GM23338 (cell line): Measurements from ENCODE around the gene CRYAB. TPM values are rescaled to one million over a fixed set of nuclear protein-coding genes. Genes with fewer than 3 reads are reported as not detected.
A peak's percentile ranks its signal among the peaks of the same experiment; 100 is the strongest.

ENCODE experiments used
- ATAC-seq: fragments of 200-7000 bp; cut with Tn5 transposase; 3 replicates; pipeline ENCODE4 v1.9.1; 2020
- DNase-seq: peaks from one replicate; pipeline ENCODE4 v3.0.0-alpha.2; 2015; ENCODE audit warnings: low spot score
- H2AFZ ChIP-seq: fragments of 200-600 bp; sonication (generic); 2 replicates; pipeline ENCODE4 v1.8.0; 2016; ENCODE audit warnings: antibody characterized with exemption, mild to moderate bottlenecking, moderate library complexity
- H3F3A ChIP-seq: fragments of 200-600 bp; sonication (generic); replicated peaks from 2 replicates; pipeline ENCODE4 v1.8.0; 2017; ENCODE audit warnings: antibody characterized with exemption, mixed run types, low read depth
- H3K27ac ChIP-seq: fragments of 200-600 bp; sonication (generic); 2 replicates; pipeline ENCODE4 v1.6.1; 2016; ENCODE audit warnings: low read depth
- H3K27me3 ChIP-seq: fragments of 200-600 bp; sonication (generic); 2 replicates; pipeline ENCODE4 v1.8.0; 2016; ENCODE audit warnings: mild to moderate bottlenecking, mixed run types, moderate library complexity; ENCODE audit not compliant: insufficient read depth
- H3K36me3 ChIP-seq: fragments of 200-600 bp; sonication (generic); 2 replicates; pipeline ENCODE4 v1.8.0; 2016; ENCODE audit warnings: mild to moderate bottlenecking; ENCODE audit not compliant: insufficient read depth
- H3K4me1 ChIP-seq: fragments of 200-600 bp; sonication (generic); 2 replicates; pipeline ENCODE4 v1.8.0; 2016; ENCODE audit warnings: mild to moderate bottlenecking, moderate library complexity; ENCODE audit not compliant: insufficient read depth
- H3K4me2 ChIP-seq: fragments of 200-600 bp; sonication (generic); 2 replicates; pipeline ENCODE4 v1.7.1; 2017; ENCODE audit warnings: mixed run types
- H3K4me3 ChIP-seq: fragments of 200-600 bp; sonication (generic); 2 replicates; pipeline ENCODE4 v1.6.1; 2016; ENCODE audit warnings: mixed run types
- H3K79me2 ChIP-seq: fragments of 200-600 bp; sonication (generic); replicated peaks from 2 replicates; pipeline ENCODE4 v1.8.0; 2017; ENCODE audit warnings: mild to moderate bottlenecking; ENCODE audit not compliant: insufficient read depth
- H3K9me2 ChIP-seq: fragments of 200-600 bp; sonication (generic); 2 replicates; pipeline ENCODE4 v1.8.0; 2017; ENCODE audit not compliant: insufficient read depth
- H4K20me1 ChIP-seq: fragments of 200-600 bp; sonication (generic); replicated peaks from 2 replicates; pipeline ENCODE4 v1.8.0; 2017; ENCODE audit warnings: mild to moderate bottlenecking; ENCODE audit not compliant: insufficient read depth
- H3K27ac Mint-ChIP-seq: 2 replicates; pipeline ENCODE4 v1.8.0; 2020; ENCODE audit warnings: inconsistent platforms, mild to moderate bottlenecking, moderate library complexity, mixed read lengths
- H3K27me3 Mint-ChIP-seq: 3 replicates; pipeline ENCODE4 v1.8.0; 2022; ENCODE audit warnings: low read depth, mild to moderate bottlenecking, moderate library complexity, mixed read lengths, inconsistent platforms; ENCODE audit not compliant: insufficient read depth, poor library complexity
- H3K36me3 Mint-ChIP-seq: 3 replicates; pipeline ENCODE4 v1.8.0; 2021; ENCODE audit warnings: low read depth, mild to moderate bottlenecking, inconsistent platforms, moderate library complexity, mixed read lengths
- H3K4me1 Mint-ChIP-seq: 3 replicates; pipeline ENCODE4 v1.8.0; 2020; ENCODE audit warnings: mild to moderate bottlenecking, inconsistent platforms, mixed read lengths
- H3K4me3 Mint-ChIP-seq: 3 replicates; pipeline ENCODE4 v1.8.0; 2021; ENCODE audit warnings: moderate library complexity, mild to moderate bottlenecking, inconsistent platforms, mixed read lengths
- H3K9me3 Mint-ChIP-seq: 3 replicates; pipeline ENCODE4 v1.8.0; 2020; ENCODE audit warnings: moderate library complexity, mild to moderate bottlenecking, inconsistent platforms, mixed read lengths
- CREB1 ChIP-seq: fragments of 250-450 bp; sonication (Bioruptor Pico); IDR thresholded peaks from 2 replicates; pipeline ENCODE4 v1.5.0; 2020; ENCODE audit warnings: low read depth, mild to moderate bottlenecking, moderate library complexity
- CTCF ChIP-seq, 2 experiments: fragments of 200-600 bp in 1 of 2; sonication (generic) in 1 of 2; conservative IDR thresholded peaks; 2 replicates each; pipeline versions ENCODE4 v1.5.1 to v1.6.1; 2016 to 2017; ENCODE audit warnings: antibody characterized with exemption in 2 of 2, low read depth in 2 of 2, mild to moderate bottlenecking in 2 of 2, moderate library complexity in 1 of 2
- EZH2 ChIP-seq: fragments of 200-600 bp; sonication (generic); IDR thresholded peaks from one replicate; pipeline ENCODE4 v1.8.0; 2017; ENCODE audit warnings: antibody characterized with exemption, mild to moderate bottlenecking, low read depth; ENCODE audit not compliant: unreplicated experiment
- EZH2phosphoT487 ChIP-seq: fragments of 200-600 bp; sonication (generic); IDR thresholded peaks from one replicate; pipeline ENCODE4 v1.8.1; 2018; ENCODE audit warnings: antibody characterized with exemption; ENCODE audit not compliant: unreplicated experiment
- JUNB ChIP-seq: IDR thresholded peaks from one replicate; pipeline ENCODE4 v1.6.1; 2016; ENCODE audit warnings: antibody characterized with exemption; ENCODE audit not compliant: unreplicated experiment
- NANOG ChIP-seq: IDR thresholded peaks from 2 replicates; pipeline ENCODE4 v1.6.1; 2016; ENCODE audit warnings: antibody characterized with exemption, borderline replicate concordance
- POLR2AphosphoS5 ChIP-seq: IDR thresholded peaks from 2 replicates; pipeline ENCODE4 v1.6.1; 2016; ENCODE audit warnings: antibody characterized with exemption, low read depth
- STAT1 ChIP-seq: IDR thresholded peaks from one replicate; pipeline ENCODE4 v1.6.1; 2016; ENCODE audit warnings: antibody characterized with exemption; ENCODE audit not compliant: unreplicated experiment
- ZNF114 ChIP-seq: fragments of 250-450 bp; sonication (Bioruptor Pico); IDR thresholded peaks from 2 replicates; pipeline ENCODE4 v1.5.0; 2020; ENCODE audit warnings: mild to moderate bottlenecking, moderate library complexity
- ZNF331 ChIP-seq: fragments of 250-450 bp; sonication (Bioruptor Pico); IDR thresholded peaks from 2 replicates; pipeline ENCODE4 v1.5.0; 2020; ENCODE audit warnings: low read depth, mild to moderate bottlenecking, moderate library complexity
- polyA plus RNA-seq: library from polyadenylated mRNA; unstranded; fragments of >200 nt; fragmentation: Nextera tagmentation; extraction: Ambion mirVana; gene quantifications from 2 replicates; pipeline ENCODE4 v1.2.1, GENCODE V29; 2016
- total RNA-seq: library from RNA; depleted of rRNA; stranded (reverse); fragments of >200 nt; shearing (Covaris generic); gene quantifications from 2 replicates; pipeline ENCODE4 v1.2.3, GENCODE V29; 2014
- TF ChIP-seq, protein P1 (sequence below): fragments of 250-450 bp; sonication (Bioruptor Pico); IDR thresholded peaks from 2 replicates; pipeline ENCODE4 v1.5.0; 2020; ENCODE audit warnings: mild to moderate bottlenecking, moderate library complexity
- TF ChIP-seq, protein P2 (sequence below): IDR thresholded peaks from one replicate; pipeline ENCODE4 v1.6.1; 2018; ENCODE audit warnings: antibody characterized with exemption; ENCODE audit not compliant: unreplicated experiment
- TF ChIP-seq, protein P3 (sequence below): IDR thresholded peaks from 2 replicates; pipeline ENCODE4 v1.6.1; 2016; ENCODE audit warnings: antibody characterized with exemption

Gene CRYAB
- total and polyA plus RNA-seq, 2 experiments from 2014 or later = 6.1 to 9.6 TPM

- ATAC-seq (no peak), DNase-seq (no peak)
- H3K27ac Mint-ChIP-seq = no peak overlapping the region
- Histone ChIP-seq H3K27me3 (no peaks in the 10 kb centered on the region), H2AFZ (no peak overlapping the region), H3K9me2 (no peaks in the 10 kb centered on the region), H3K79me2 (peaks cover 11% of the 10 kb centered on the region; the same call in 1 of the 2 replicates), H4K20me1 (no peaks in the 10 kb centered on the region; the same call in 1 of the 2 replicates), H3K4me1 (no peaks in the 10 kb centered on the region), H3K4me3 (no peak overlapping the region), H3K27ac (peak overlapping the region; percentile 29; the same call in 1 of the 2 replicates), H3F3A (no peaks in the 10 kb centered on the region), H3K36me3 (no peaks in the 10 kb centered on the region), H3K4me2 (no peak overlapping the region)
- H3K4me1 Mint-ChIP-seq = peaks cover 13% of the 10 kb centered on the region; the same call in 2 of the 3 replicates
- TF ChIP-seq, protein P1, sequence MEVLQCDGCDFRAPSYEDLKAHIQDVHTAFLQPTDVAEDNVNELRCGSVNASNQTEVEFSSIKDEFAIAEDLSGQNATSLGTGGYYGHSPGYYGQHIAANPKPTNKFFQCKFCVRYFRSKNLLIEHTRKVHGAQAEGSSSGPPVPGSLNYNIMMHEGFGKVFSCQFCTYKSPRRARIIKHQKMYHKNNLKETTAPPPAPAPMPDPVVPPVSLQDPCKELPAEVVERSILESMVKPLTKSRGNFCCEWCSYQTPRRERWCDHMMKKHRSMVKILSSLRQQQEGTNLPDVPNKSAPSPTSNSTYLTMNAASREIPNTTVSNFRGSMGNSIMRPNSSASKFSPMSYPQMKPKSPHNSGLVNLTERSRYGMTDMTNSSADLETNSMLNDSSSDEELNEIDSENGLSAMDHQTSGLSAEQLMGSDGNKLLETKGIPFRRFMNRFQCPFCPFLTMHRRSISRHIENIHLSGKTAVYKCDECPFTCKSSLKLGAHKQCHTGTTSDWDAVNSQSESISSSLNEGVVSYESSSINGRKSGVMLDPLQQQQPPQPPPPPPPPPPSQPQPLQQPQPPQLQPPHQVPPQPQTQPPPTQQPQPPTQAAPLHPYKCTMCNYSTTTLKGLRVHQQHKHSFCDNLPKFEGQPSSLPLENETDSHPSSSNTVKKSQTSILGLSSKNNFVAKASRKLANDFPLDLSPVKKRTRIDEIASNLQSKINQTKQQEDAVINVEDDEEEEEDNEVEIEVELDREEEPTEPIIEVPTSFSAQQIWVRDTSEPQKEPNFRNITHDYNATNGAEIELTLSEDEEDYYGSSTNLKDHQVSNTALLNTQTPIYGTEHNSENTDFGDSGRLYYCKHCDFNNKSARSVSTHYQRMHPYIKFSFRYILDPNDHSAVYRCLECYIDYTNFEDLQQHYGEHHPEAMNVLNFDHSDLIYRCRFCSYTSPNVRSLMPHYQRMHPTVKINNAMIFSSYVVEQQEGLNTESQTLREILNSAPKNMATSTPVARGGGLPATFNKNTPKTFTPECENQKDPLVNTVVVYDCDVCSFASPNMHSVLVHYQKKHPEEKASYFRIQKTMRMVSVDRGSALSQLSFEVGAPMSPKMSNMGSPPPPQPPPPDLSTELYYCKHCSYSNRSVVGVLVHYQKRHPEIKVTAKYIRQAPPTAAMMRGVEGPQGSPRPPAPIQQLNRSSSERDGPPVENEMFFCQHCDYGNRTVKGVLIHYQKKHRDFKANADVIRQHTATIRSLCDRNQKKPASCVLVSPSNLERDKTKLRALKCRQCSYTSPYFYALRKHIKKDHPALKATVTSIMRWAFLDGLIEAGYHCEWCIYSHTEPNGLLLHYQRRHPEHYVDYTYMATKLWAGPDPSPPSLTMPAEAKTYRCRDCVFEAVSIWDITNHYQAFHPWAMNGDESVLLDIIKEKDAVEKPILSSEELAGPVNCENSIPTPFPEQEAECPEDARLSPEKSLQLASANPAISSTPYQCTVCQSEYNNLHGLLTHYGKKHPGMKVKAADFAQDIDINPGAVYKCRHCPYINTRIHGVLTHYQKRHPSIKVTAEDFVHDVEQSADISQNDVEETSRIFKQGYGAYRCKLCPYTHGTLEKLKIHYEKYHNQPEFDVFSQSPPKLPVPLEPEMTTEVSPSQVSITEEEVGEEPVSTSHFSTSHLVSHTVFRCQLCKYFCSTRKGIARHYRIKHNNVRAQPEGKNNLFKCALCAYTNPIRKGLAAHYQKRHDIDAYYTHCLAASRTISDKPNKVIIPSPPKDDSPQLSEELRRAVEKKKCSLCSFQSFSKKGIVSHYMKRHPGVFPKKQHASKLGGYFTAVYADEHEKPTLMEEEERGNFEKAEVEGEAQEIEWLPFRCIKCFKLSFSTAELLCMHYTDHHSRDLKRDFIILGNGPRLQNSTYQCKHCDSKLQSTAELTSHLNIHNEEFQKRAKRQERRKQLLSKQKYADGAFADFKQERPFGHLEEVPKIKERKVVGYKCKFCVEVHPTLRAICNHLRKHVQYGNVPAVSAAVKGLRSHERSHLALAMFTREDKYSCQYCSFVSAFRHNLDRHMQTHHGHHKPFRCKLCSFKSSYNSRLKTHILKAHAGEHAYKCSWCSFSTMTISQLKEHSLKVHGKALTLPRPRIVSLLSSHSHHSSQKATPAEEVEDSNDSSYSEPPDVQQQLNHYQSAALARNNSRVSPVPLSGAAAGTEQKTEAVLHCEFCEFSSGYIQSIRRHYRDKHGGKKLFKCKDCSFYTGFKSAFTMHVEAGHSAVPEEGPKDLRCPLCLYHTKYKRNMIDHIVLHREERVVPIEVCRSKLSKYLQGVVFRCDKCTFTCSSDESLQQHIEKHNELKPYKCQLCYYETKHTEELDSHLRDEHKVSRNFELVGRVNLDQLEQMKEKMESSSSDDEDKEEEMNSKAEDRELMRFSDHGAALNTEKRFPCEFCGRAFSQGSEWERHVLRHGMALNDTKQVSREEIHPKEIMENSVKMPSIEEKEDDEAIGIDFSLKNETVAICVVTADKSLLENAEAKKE (CRISPR knock-in tag) = no peak
- TF ChIP-seq, protein P2, sequence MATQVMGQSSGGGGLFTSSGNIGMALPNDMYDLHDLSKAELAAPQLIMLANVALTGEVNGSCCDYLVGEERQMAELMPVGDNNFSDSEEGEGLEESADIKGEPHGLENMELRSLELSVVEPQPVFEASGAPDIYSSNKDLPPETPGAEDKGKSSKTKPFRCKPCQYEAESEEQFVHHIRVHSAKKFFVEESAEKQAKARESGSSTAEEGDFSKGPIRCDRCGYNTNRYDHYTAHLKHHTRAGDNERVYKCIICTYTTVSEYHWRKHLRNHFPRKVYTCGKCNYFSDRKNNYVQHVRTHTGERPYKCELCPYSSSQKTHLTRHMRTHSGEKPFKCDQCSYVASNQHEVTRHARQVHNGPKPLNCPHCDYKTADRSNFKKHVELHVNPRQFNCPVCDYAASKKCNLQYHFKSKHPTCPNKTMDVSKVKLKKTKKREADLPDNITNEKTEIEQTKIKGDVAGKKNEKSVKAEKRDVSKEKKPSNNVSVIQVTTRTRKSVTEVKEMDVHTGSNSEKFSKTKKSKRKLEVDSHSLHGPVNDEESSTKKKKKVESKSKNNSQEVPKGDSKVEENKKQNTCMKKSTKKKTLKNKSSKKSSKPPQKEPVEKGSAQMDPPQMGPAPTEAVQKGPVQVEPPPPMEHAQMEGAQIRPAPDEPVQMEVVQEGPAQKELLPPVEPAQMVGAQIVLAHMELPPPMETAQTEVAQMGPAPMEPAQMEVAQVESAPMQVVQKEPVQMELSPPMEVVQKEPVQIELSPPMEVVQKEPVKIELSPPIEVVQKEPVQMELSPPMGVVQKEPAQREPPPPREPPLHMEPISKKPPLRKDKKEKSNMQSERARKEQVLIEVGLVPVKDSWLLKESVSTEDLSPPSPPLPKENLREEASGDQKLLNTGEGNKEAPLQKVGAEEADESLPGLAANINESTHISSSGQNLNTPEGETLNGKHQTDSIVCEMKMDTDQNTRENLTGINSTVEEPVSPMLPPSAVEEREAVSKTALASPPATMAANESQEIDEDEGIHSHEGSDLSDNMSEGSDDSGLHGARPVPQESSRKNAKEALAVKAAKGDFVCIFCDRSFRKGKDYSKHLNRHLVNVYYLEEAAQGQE = no peak
- TF ChIP-seq ZNF331 (CRISPR knock-in tag) = no peak
- no peak for TF ChIP-seq CREB1 (CRISPR knock-in tag)
- no peak for TF ChIP-seq POLR2AphosphoS5
- no peak for TF ChIP-seq EZH2phosphoT487
- no peak for TF ChIP-seq ZNF114
- TF ChIP-seq STAT1 = no peak
- TF ChIP-seq CTCF (conservative IDR thresholded peaks at IDR 0.05; ENCODE audit: low read depth in 2 of 2) = no peak
- TF ChIP-seq NANOG = no peak
- TF ChIP-seq, protein P3, sequence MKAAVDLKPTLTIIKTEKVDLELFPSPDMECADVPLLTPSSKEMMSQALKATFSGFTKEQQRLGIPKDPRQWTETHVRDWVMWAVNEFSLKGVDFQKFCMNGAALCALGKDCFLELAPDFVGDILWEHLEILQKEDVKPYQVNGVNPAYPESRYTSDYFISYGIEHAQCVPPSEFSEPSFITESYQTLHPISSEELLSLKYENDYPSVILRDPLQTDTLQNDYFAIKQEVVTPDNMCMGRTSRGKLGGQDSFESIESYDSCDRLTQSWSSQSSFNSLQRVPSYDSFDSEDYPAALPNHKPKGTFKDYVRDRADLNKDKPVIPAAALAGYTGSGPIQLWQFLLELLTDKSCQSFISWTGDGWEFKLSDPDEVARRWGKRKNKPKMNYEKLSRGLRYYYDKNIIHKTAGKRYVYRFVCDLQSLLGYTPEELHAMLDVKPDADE = no peak
- no peak for TF ChIP-seq EZH2
- TF ChIP-seq JUNB = no peak
- H3K4me3 Mint-ChIP-seq = no peak overlapping the region
- peaks cover 3% of the 10 kb centered on the region for H3K27me3 Mint-ChIP-seq
- no peaks in the 10 kb centered on the region for H3K9me3 Mint-ChIP-seq
- H3K36me3 Mint-ChIP-seq = no peaks in the 10 kb centered on the region; the same call in 2 of the 3 replicates
These were observed 33.1 kb upstream of the CRYAB start for GRCh38 chr11:111944651-111945051.
